ENCODE data around the gene NEU4.
"Not testable (repeated sequence)": the region's sequence is repeated elsewhere in the genome, so short reads cannot be mapped to it uniquely, and the experiment has no call there.

The NEU4 gene

DNA sequence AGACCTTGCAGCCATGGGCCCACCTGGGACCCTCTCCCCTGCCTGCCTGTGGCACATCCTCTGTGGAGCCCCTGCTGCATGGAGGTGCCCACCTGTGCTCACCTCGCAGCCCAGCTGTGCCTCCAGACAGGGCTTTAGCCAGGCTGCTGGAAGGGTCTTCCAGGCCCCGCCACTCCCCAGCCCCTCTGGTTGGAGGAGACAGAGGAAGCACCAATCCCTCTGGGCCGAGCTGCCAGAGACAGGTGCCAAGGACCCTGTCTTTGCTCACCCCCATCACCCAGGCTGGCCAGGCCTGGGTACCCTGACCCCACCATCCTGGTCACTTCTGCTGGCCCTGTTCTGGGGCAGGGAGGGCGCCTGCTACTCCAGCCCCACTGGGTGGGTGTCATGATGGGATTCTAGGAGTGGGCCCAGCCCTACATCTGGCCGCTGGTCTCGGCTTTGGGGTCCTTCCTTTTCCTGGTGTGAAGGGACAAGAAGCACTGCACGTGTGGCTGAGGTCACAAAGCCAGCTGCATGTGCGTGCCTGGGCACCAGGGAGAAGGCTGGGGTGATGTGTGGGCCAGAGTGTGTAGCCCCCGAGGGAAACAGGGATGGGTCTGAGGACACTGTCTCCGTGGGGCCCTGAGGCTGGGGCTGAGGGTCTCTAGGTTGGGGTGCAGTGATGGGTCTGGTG, 9.3 kb upstream of the NEU4 start:
- DNase-seq (ENCODE audit: low read depth in 2 of 2): no peak

DNA sequence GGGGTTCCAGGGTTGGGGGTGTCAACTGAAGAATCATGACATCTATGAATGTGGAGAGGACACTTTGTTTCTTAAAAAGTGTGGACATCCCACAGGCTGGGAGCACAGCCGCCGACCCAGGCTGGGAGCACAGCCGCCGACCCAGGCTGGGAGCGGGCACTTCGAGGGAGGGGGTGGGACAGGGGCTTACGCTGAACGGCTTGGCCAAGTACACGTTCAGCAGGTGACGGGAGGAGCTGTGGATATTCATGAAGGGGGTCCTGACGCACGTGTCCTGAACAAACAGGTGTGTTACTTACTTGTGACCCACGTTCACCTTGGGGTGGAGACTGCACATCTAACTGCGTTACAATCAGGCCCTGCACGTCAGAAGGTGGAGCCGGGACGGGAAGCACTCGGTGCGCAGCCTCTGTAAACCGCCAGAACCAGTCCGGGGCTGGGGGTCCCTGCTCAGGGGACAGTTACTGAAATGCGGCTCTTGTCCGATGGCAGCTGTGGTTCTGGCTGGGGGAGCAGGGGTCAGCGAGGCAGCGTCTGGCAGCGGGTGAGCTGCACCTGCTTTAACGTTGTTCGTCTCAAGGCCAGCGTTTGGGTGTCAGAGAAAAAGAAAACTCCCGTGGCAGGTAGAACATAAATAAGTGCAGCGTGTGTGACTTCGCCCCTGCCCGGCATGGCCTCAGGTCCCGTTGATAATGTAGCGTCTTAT, 8.6 kb upstream of the NEU4 start:
- not testable (repeated sequence) for DNase-seq (ENCODE audit: low read depth in 2 of 2)

DNA sequence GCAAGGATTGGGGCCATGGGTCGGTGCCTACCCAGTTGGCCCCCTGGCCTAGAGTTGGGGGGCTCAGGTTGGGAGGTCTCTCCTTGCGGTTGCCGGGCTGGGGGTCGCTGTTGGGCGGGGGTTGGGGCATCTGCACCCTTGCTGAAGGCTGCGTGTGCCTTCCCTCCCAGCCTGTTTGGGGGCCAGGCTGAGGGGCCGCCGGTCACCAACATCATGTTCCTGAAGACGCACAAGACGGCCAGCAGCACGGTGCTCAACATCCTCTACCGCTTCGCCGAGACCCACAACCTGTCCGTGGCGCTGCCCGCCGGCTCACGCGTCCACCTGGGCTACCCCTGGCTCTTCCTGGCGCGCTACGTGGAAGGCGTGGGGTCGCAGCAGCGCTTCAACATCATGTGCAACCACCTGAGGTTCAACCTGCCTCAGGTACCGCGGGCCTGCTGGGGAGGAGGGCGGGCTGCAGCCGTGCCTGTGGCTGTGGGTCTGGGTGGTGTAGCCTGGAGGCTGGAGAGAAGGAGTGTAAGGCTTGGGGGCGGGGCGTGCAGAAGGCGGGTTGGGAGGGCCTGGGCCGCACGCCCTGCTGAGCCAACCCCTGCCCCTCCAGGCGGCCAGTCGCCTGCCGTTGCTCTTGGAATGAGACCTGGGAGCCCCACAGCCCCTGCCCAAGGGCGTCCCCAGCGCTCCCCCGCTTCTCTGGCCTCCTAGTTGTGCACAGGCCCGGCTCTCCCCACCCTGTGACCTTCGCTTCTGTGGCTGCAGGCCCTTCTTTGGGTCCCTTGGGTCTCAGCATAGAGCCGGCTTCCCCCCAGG, 7.2 kb upstream of the NEU4 start:
- DNase-seq (ENCODE audit: low read depth in 2 of 2): no peak

DNA sequence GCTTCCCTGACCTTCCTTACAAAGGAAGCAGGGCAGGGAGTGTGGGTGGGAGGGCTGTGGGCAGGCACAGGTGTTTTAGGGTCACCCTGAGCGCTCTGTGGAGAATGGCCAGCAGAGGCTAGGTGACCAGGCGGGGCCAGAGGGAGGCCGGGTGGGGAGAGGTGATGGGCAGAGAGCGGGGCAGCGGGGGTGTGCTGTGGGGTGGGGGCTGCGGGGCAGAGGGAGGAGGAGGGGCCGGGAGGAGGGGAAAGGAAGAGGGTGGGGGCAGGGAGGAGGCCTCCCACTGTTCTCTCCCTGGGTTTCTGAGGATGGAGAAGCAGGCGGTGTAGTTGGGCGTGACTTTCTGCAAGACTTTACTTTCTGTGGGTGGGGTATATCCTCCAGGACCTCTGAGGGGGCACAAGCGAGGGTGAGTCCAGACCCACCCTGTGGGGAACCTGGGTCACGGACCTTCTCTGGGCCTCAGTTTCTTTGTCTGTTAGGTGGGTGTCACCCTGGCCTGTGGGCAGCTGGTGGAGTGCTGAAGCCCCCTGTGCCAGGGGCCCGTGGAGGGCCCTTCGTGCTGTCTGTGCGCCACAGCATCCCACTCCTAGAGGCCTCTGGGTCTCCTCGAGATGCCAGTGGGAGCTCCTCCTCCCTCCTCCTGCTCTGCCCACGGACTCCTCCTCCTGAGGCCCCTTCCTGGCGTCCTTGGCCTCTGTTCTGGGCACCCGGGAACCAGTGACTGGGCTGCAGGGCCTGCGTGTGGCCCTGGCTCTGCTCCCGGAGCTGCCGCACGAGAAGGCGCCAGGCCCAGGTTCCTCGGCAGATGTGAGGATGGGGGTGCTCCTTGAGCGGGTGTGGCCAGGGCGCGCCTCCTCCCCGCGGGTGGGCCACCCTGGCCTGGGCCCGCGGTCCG, 6.3 kb upstream of the NEU4 start:
- DNase-seq (ENCODE audit: low read depth in 2 of 2): no peak

DNA sequence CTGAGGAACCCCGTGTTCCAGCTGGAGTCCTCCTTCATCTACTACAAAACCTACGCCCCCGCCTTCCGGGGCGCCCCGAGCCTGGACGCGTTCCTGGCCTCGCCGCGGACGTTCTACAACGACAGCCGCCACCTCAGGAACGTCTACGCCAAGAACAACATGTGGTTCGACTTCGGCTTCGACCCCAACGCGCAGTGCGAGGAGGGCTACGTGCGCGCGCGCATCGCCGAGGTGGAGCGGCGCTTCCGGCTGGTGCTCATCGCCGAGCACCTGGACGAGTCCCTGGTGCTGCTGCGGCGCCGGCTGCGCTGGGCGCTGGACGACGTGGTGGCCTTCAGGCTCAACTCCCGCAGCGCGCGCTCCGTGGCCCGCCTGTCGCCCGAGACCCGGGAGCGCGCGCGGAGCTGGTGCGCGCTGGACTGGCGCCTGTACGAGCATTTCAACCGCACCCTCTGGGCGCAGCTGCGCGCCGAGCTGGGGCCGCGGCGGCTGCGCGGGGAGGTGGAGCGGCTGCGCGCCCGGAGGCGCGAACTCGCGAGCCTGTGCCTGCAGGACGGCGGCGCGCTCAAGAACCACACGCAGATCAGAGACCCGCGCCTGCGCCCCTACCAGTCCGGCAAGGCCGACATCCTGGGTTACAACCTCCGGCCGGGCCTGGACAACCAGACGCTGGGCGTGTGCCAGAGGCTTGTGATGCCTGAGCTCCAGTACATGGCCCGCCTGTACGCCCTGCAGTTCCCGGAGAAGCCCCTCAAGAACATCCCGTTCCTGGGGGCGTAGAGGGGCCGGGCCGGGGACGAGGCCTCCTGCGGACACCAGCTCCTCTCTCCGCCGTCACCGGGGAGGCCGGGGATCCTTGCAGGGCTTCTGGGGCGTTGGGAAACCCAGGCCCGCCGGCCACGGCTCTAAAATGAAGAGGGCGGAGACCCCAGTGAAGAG, 5.3 kb upstream of the NEU4 start:
- no peak for DNase-seq (ENCODE audit: low read depth in 2 of 2)

DNA sequence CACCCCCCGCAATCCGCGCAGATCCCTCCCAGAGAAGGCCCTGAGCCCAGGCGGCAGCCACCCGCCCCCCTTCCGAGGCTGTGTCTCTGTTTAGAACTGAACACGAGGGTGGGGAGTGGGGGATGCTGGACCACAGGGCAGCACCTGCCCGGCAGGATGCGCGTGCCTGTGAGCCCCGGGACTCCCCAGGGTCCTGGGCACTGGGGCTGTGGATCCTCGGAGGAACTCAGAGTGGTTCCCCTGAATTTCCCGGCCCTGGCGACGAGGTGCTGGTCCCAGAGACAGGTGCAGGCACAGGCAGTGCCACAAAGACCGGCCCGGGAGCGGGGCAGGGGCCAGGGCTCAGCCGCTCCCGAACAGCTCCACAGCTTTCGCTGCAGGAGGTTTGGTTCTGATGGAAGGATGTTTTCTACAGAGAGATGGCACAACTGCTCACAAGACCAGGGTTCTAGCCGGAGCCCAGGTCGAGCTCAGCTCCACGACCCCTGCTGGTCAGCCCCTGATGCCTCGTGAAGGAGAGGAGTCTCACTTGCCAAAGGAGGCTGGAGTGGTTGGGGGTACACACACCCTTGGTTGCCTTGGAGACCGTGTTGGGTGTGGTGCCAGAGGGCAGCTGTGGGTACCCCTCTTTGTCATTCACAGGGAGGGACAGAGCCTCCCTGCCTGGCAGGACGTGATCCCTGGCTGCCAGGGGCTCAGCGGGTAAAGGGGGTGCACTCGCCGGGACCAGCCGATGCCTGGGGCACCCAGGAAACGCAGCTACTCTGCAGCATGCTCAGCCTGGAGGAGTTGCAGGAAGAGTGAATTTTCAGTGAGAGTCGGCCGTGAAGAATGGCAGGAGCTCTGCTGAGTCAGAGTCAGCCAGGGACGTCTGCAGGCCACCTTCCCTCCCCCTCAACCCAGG, 4.4 kb upstream of the NEU4 start:
- no peak for DNase-seq (ENCODE audit: low read depth in 2 of 2)

DNA sequence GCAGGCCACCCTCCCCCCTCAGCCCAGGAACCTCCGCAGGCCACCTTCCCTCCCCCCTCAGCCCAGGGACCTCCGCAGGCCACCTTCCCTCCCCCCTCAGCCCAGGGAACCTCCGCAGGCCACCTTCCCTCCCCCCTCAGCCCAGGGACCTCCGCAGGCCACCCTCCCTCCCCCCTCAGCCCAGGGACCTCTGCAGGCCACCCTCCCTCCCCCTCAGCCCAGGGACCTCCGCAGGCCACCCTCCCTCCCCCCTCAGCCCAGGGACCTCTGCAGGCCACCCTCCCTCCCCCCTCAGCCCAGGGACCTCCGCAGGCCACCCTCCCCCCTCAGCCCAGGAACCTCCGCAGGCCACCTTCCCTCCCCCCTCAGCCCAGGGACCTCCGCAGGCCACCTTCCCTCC, 2.8 kb upstream of the NEU4 start:
- DNase-seq (ENCODE audit: low read depth in 2 of 2): not testable (repeated sequence)

DNA sequence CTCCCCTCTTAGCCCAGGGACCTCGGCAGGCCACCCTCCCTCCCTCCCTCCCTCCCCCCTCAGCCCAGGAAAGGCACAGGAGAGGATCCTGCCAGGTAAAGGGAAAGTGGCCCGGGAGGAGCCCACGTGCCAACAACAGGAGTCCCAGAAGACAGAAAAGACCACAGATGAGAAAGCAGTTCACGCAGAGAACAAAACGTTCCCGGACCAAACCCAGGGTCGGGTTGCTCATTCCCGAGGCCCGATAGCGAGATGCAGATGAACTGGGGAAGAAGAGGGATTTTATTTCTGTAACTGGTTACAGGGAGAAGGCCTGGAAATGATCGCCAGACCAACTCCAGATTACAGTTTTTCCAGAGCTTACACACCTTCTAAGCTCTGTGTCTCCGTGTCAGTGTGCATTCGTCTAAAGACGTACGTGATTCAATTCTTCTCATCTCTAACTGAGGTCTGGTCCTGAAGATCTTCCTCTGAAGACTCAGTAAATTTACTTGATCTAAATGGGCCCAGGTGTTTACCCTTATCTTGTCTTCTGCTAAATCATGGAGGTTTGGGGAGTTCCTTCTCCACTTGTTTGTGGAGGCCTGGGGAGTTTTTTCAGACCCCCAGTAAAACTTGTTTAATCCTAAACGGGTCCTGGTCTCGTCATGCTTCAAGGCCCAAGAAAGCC, 807 bp upstream of the NEU4 start:
- no peak for DNase-seq (ENCODE audit: low read depth in 2 of 2)

DNA sequence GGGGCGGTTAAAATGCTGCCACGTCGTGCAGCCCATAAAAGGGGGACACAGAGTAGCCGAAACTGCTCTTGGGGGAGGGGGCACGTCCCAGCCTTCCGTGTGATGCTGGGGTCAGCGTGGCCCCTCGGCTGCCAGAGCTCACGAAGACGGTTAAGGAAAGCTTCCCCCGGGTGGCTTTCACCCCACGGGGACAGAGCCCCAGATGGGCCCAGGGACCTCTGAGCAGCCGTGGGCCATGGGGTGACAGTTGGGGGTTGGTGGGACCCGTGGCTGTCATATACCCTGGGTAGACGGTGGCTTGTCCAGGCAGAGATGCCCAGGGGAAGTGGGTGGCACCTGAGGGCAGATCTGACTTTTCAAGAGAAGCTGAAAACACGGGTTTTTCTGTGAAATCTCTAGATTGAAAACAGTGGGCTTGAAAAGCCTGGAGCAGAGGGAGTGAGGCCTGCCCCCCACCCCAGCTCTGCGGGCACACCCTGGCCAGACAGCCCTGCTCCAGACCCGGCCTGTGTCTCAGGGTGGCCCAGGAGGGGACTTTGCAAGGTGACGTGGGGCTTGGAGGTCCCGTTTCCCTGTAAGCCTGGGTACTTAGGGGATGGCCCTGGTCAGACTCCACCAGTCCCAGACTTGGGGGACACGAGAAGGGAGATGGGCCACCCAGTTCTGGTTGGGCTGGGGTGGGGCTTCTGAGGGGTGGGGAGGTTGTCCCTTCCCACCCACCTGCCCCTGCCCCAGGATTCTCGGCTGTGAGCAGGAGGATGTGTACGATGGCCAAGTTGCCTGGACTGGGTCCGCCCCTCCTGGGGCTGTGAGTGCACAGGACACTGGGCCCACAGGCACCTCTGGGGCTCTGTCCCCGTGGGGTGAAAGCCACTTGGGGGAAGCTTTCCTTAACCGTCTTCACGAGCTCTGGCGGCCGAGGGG, 652 bp downstream of the NEU4 start:
- no peak for DNase-seq (ENCODE audit: low read depth in 2 of 2)

DNA sequence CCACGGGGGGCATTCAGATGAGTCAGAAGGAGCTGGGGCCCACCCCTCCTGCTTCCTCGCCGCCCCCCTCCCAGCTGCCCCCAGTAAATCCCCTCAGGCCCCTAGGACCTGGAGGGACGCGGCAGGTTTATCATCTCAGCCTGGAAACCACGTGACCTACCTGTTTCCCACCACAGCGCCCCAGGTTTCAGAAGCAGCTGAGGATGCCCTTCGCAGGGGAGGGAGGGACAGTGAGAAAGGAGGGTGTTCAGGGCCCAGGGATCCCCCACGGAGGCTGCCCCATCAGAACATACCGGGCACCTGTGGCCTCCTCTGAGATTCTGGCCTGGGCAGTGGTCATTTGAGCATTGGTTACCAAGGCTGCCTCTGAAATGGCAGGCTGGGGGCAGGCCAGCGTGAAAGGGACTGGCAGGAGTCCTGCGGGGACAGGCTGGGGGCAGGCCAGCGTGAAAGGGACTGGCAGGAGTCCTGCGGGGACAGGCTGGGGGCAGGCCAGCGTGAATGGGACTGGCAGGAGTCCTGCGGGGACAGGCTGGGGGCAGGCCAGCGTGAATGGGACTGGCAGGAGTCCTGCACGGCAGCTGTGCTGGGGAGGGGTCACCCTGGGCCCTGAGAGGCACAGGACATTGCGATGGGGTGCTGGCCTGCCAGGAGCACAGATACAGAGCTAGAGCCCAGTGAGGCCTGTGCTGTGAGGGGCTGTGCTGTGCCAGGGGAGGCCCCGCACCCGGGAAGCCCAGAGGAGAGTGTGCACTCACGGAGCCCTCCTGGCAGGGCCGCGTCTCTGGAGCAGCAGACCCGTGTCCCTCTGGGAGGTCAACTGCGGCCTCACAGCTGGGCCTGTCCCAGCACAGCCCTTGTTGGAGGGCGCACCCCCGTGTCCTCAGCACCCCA, 1.6 kb downstream of the NEU4 start:
- DNase-seq (ENCODE audit: low read depth in 2 of 2): no peak

DNA sequence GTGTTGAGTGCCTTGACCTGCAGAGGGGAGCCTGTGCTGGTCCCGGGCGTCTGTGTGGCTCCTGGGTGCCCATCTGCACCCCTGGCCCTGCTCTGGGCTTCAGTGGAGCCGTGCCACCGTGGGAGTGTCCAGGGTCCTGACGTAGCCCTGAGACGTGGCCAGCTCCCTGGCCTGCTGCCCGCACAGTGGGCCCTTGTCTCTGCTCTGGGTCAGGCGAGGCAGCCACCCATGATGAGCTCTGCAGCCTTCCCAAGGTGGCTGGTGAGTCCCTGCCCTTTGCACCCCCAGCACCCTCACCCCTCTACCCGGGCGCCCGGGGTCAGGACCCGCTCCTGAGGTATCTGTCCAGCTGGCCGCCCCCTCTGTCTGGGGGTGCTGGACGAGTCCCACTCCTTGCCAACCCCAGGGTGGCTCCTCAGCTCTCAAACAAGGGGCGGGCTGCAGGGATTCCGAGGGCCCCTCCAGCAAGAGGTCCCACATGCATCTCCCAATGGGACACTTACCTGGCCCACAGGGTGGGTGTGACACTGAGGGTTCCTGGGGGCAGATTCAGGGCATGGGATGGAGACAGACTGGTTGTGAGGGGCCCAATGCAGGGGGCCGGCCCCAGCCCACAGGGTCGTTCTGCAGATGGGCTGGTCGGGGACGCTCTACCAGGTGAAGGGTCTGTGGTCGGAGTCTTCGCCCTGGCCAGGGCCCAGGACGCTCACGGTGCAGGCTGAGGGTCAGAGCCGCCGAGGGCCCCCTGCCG, 2.4 kb downstream of the NEU4 start:
- no peak for DNase-seq (ENCODE audit: low read depth in 2 of 2)

DNA sequence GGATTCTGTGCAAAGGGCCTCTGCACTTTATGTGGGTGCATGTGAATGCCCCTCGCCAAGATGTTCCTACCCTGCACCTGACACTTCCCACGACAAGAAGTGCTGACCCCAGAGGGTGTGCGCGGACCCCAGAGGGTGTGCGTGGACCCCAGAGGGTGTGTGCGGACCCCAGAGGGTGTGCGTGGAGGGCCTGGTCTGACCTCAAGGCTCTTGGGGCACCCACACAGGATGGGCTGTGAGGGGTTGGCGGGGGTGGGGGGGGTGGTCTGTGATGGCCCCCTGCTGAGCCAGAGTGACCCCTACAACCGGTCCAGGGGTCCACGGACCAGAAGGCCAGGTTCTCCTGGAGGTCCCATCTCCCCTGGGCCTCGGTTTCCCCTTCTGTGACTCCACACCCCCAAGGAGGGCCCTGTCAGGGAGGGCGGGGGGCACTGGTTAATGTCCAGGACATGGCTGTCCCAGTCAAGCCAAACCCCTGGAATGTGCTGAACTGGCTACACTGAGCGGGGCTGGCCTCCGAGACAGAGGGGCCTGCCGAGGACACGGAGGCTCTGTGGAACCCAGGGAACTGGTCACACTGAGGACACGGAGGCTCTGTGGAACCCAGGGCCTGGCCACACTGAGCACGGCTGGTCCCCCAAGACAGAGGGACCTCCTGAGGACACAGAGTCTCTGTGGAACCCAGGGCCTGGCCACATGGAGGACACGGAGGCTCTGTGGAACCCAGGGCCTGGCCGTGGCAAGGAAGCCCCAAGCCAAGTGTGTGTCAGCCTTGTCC, 3.1 kb downstream of the NEU4 start:
- no peak for DNase-seq (ENCODE audit: low read depth in 2 of 2)

DNA sequence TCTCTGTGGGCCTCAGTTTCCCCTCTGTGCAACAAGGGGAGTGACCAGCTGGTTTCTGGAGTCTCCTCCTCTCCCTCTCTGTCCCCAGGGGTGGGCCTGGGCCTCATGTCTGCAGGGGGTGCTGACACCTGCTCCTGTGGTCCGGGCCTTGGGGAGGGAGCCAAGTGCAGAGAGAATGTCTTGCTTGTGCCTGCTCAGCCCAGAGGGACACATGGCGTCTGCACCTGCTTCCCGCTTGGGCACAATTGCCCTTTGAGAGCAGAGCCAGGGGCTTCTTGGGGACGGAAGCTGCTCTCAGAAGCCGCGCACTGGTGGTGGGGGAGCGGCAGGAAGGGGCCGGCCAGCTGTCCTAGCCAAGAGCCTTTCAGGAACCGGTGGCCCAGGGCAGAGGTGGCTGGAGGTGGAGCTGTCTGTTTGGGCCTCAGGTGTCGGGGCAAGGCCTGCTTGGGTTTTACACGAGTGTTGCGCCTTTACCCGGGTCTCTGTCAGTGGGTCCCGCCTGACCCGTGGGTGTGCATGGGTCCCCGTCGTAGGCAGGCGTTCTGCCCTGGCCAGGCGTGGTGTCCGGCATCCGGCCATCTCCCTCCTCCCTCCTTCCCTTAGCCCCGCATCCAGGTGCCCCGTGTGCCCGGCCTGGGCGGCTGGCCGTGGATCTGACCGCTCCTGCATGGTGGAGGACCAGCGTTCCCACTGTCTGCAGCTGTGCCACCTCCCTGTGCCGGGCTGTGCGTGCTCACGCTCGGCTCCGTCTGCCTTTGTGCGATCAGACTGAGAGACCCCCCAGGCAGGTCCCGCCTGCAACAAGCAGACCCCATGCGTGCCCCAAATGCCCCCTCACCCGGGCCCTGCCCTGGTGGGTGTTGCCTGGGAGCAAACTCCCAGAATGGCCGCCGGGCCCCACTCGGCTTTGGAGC, 4.0 kb downstream of the NEU4 start:
- no peak for DNase-seq (ENCODE audit: low read depth in 2 of 2)

DNA sequence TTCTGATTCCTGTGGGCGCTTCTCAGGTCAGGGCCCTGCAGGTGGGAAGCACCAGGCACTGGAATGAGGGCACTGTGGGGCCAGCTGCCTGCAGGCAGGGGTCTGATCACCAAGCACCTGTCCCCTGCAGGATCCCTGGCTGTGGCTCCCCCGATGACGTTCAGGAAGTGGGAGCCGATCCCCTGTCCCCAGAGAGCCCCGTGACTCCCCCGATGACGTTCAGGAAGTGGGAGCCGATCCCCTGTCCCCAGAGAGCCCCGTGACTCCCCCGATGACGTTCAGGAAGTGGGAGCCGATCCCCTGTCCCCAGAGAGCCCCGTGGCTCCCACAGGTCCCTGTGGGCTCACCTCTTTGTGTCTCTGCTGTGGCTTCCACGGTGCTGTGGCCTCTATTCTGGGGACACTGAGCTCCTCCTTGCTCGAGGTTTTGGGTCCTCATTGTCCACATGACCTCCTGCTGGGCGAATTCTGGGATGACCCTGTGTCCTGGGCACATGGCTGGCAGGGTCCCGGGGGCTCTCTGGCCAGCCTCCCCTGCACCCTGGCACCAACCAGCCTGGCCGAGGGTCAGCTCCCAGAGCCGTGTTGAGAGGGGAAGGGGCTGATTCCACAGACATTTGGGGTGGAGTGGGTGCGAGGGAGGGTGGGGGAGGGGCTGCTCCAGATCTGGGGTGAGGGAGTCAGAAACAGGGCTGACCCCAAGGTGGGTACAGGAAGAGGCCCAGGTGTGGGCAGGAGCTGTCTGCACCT, 4.8 kb downstream of the NEU4 start:
- DNase-seq (ENCODE audit: low read depth in 2 of 2): no peak

All from stimulated activated CD4-positive, alpha-beta T cell treated with anti-CD3 and anti-CD28 coated beads, Interleukin-1b, Interleukin-23, amount 100 ng/mL, for 1 hour (primary cell).